ENCODE measurements around the gene NTF4.

NTF4 gene

DNA sequence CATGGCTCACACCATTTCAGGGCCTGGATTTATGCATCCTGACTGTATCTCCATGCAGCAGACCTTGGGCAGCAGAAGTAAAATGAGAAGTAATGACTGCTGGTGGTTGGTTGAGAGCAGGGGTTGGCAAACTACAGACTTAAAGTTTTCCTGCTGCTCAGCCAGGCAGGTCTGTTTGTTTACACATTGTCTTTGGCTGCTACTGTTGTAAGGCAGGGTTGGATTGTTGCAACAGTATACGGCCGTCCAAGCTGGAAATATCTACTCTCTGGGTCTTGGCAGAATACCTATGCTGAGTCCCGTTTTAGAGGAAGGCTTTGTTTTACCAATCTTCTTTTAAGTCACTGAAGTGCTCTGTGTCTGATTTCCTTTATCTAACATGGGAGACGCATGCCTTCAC, 34.2 kb upstream of the NTF4 start:
- H3K4me3 ChIP-seq (replicated peaks; ENCODE audit: low read depth, low read length), result no peak overlapping the region
- no peak for DNase-seq (ENCODE audit: low read depth)
- TF ChIP-seq, protein P1, sequence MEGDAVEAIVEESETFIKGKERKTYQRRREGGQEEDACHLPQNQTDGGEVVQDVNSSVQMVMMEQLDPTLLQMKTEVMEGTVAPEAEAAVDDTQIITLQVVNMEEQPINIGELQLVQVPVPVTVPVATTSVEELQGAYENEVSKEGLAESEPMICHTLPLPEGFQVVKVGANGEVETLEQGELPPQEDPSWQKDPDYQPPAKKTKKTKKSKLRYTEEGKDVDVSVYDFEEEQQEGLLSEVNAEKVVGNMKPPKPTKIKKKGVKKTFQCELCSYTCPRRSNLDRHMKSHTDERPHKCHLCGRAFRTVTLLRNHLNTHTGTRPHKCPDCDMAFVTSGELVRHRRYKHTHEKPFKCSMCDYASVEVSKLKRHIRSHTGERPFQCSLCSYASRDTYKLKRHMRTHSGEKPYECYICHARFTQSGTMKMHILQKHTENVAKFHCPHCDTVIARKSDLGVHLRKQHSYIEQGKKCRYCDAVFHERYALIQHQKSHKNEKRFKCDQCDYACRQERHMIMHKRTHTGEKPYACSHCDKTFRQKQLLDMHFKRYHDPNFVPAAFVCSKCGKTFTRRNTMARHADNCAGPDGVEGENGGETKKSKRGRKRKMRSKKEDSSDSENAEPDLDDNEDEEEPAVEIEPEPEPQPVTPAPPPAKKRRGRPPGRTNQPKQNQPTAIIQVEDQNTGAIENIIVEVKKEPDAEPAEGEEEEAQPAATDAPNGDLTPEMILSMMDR (IDR thresholded peaks at IDR 0.05; ENCODE audit: low read length, missing control alignments), result no peak

DNA sequence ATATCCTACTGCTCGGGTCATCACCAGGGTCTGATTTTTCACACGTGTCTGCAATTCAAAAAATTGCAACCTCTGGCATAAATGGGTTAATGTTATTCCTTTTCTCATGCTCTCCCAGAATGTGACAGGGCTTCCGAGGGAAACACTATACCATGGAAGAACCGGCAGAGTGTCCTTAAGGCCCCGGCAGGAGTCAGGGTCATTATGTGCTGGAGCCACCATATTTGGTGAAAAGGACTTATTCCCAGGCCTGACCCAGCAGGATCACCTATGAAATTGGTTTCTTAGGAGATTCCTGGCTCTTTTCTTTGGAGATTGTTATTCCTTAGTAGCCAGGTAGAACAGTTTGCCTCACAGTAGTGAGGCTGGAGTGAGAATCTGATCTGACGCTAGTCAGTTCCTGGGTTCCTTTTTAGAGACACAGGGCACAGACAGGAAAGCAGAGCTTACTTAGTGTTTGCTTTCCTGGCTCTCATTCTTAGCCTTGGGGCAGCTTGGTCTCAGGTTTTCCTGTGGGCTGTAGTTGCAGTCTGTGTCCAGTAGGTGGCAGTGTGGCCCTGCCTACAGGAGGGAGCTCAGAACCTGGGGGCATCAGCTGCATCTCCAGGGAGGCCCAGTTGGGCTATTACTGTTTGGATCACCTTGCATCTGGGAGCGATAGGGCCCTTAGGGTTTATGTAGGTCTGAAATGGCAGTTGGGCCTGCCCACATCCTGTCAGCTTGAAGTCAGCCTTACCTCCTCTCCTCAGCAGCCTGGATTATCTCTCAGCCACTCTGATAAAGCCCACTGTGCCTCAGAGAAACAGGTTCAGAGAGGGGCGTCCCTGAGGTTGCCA, 33.1 kb upstream of the NTF4 start:
- H3K4me3 ChIP-seq (replicated peaks; ENCODE audit: low read depth, low read length), result no peak overlapping the region

DNA sequence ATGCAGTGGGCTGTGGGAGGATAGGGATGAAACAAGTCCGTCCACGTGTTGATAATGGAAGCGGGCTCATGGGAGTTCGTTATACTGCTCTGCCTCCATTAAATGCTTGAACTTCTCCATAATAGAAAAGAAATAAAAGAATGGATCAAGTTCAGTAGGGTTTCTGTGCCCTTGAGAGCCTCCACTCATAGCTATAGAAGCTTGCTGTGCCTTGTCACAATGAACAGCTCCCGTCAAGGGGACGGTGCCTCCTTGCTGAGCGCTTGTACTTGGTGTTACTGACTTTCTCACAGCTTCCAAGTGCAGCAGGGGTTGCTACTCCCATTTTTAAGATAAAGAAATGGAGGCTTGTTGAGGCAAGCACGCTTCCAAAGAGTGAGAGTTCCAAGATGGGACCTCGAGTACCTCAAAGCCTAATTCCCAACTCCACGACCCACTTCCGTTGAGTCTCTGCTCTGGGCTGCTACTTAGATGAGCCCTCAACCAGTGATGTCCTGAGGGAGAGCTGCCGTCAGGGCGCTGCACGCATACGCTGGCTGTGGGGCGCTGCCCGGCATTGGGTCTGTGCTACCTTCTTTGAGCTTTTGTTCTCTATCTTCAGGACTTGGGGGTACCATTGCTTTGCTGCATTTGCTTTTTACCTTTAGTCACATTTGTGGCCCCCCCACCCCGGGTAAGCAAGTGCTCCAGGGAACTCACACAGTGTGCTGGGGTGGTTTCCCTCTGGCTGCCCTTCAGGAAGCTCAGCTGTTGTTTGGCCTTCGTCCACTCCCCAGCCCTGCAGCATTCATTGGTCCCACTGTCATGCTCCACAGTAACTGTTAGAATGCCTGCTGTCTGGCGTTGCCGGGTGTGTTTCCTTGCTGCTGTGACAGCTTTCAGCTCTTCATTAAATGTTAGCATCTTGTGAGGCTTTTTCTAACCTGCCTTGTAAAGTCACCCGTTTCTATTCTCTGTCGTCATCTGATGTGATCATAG, 30.2 kb upstream of the NTF4 start:
- no peak overlapping the region for H3K4me3 ChIP-seq (replicated peaks; ENCODE audit: low read depth, low read length)
- TF ChIP-seq, protein P1 (IDR thresholded peaks at IDR 0.05; ENCODE audit: low read length, missing control alignments), result no peak
- no peak for DNase-seq (ENCODE audit: low read depth)

More for the DNA sequence above, 33.1 kb upstream of the NTF4 start:
- DNase-seq (ENCODE audit: low read depth), result peak; percentile 80
- TF ChIP-seq, protein P1 (IDR thresholded peaks at IDR 0.05; ENCODE audit: low read length, missing control alignments), result peak; percentile 100

DNA sequence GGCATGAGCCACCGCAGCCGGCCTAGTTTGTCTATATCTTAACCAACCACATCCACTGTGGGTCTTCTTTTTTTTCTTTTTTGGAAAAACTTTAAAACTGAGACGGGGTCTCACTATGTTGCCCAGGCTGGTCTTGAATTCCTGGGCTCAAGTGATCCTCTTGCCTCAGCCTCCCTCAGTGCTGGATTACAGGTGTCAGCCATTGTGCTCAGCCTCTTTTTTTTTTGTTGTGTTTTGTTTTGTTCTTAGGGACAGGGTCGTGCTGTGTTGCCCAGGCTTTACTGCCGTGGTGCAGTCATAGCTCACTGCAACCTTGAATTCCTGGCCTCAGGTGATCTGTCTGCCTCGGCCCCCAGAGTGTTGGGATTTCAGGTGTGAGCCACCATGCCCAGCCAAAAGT, 28.1 kb upstream of the NTF4 start:
- H3K4me3 ChIP-seq (replicated peaks; ENCODE audit: low read depth, low read length), result no peak overlapping the region
- no peak for DNase-seq (ENCODE audit: low read depth)
- TF ChIP-seq, protein P1 (IDR thresholded peaks at IDR 0.05; ENCODE audit: low read length, missing control alignments), result no peak

DNA sequence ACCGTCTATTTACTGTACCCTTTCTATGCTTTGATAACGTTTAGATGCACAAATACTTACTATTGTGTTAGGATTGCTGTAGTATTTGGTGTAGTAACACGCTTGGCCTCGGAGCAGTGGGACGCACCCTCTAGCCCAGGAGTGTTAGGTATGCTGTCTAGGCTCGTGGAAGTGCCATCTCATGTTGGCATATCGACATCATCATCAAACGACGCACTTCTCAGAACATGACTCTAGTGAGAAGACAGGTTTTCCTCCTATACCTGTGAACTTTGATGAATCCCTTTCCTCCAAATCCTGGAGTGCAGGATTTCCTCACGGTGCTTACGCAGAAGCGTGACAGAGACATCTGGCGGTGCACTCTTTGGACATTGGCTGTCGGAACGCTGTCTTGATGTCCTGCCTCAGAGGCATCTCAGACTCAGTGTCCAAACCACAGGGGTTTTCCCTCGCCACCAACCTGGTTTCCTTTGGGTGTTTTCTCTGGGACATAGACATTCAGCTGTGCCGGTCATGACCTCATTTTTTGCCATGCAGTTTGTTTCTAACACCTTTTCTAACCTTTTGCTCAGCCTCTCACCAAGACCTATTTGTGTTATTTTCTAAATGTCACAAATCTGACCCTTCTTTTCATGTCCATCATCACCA, 26.9 kb upstream of the NTF4 start:
- H3K4me3 ChIP-seq (replicated peaks; ENCODE audit: low read depth, low read length), result no peak overlapping the region
- no peak for DNase-seq (ENCODE audit: low read depth)
- TF ChIP-seq, protein P1 (IDR thresholded peaks at IDR 0.05; ENCODE audit: low read length, missing control alignments), result no peak

DNA sequence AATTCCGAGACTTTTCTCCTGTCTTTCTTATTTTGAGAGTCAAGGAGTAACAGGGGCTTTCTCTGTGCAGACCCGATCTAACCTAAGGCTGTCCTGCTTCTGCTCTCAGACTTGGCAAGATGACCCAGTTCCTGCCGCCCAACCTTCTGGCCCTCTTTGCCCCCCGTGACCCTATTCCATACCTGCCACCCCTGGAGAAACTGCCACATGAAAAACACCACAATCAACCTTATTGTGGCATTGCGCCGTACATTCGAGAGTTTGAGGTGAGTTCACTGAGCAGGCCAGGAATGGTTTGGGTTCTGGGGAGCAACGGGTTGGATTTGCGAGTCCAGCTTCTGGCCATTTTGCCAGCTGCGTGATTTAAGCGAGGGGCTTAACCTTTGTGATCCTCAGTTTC, 21.7 kb upstream of the NTF4 start:
- peak overlapping the region; percentile 98 for H3K4me3 ChIP-seq (replicated peaks; ENCODE audit: low read depth, low read length)
- no peak for DNase-seq (ENCODE audit: low read depth)
- TF ChIP-seq, protein P1 (IDR thresholded peaks at IDR 0.05; ENCODE audit: low read length, missing control alignments), result no peak
